GM19035 (cell line): Measurements from ENCODE around the gene CXorf51A.
"Not testable (repeated sequence)": the region's sequence is repeated elsewhere in the genome, so short reads cannot be mapped to it uniquely, and the experiment has no call there.

Experiments
- ATAC-seq: cut with Tn5 transposase; IDR thresholded peaks from one replicate; pipeline ENCODE4 v1.9.1; 2021; ENCODE audit not compliant: unreplicated experiment

CXorf51A gene

DNA sequence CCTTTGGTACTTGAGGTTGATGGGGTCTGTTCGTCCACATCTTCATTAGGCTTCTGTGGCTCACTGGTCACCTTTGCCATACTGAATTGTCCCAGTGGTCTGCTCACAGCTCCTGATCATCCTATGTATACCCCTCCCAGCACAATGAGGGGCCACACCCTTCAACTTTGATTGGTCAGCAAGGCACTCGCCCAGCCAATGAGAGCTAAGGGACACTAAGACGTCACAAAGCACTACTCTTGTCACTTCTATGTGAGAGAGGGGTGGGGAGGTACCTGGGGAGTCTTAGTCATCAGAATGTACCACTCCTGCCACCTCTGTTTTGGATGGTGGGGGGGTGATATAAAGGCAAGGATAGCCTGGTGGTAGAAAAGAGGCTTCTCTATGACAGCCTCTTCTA is at the start of gene CXorf51A:
Gene CXorf51A, minus strand, starts transcription at position 101 of the 400 bp plus-strand sequence. Its CDS starts 21 bp downstream, at position 80.
- ATAC-seq: not testable (repeated sequence)

DNA sequence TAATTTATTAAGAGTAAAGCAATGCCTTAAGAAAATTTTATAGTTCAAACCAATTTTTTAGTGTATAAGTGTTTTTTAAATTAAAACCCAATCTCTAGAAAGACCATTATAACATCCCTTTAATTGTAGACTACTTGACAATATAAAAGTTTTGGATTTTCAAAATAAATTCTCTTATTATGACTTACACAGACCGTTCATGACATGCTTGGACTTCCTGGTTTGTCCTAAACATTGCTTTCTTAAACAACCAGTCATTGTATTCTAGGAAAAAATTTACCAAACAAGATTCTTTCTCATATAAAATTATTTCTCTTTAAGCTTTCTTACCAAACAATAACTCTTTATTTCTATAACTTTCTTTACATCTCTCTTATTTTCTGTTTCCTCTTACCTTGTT is 49.0 kb upstream of the CXorf51A start:
- ATAC-seq: no peak

DNA sequence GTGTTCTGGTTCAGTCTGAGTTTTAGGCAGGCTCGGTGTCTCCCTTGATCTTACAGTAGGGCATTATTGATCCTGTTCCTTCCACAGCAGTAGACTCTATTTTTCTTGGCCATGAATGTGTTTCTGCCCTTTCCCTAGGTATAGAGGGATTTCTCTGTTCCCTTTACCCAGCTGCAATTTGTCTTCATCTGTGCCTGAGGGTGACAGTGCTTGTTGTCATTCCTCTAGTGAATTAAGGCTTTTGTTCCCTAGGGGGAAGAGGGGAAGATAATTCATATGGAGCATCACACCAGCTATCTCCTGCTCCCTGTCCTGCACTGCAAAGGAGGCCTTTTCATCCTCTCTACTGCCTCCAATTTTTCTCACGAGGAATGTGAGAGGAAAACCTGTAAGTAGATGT is 39.7 kb upstream of the CXorf51A start:
- ATAC-seq: no peak

DNA sequence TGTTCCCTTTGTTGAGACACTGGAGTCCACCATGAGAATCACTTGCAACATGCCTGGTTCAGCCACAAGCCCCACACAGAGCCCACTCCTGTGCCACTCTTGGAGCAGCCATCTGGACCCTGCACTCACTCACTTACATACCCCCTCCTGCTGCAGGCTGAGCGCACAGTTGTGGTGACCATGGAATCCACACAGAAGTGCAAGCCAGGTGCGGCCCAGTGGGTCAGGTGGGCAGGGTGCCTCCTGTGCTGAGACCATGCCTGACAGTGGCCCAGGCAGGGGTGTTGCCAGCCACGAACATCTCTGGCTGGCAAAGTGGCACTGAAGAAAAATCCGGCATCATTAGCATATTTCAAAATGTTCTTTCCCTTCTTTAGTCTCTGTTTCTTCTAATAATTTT is 17.4 kb upstream of the CXorf51A start:
- no peak for ATAC-seq

DNA sequence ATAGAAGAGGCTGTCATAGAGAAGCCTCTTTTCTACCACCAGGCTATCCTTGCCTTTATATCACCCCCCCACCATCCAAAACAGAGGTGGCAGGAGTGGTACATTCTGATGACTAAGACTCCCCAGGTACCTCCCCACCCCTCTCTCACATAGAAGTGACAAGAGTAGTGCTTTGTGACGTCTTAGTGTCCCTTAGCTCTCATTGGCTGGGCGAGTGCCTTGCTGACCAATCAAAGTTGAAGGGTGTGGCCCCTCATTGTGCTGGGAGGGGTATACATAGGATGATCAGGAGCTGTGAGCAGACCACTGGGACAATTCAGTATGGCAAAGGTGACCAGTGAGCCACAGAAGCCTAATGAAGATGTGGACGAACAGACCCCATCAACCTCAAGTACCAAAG is 5.1 kb downstream of the CXorf51A start, which contains the start of gene CXorf51B:
Gene CXorf51B, plus strand, starts transcription at position 301 of the 400 bp plus-strand sequence. Its CDS starts 21 bp downstream, at position 322.
- not testable (repeated sequence) for ATAC-seq
